Stimulated activated CD4-positive, alpha-beta T cell treated with anti-CD3 and anti-CD28 coated beads, Interleukin-2, amount 100 ng/mL, for 48 hours (primary cell): ENCODE measurements around the gene UBE2V1.
A peak's percentile ranks its signal among the peaks of the same experiment; 100 is the strongest.
"Not testable (repeated sequence)": the region's sequence is repeated elsewhere in the genome, so short reads cannot be mapped to it uniquely, and the experiment has no call there.

ENCODE experiments used
- DNase-seq, 2 donors: peaks; one replicate each; pipeline ENCODE4 v3.0.0-alpha.2; 2020

UBE2V1 gene

DNA sequence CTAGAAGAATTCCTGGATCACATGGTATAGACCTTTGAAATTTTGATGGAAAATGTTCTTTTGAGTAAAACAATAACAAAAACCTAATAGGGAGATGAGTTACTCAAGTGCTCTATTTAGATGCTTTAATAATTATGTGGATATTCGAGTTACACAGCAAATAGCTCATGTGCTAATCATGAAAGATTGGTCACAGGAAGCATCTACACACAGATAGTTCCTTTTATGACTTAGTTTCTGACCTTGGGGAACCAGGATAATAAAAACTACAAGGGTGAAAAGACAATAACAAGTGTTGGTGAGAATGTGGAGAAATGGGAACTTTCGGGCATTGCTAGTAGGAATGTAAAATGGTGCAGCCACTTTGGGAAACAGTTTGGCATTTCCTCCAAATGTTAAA lies 19.7 kb downstream of the UBE2V1 start:
- DNase-seq = no peak

GRCh38 chr20:50092436-50092835 lies 20.5 kb downstream of the UBE2V1 start:
- DNase-seq = no peak

DNA sequence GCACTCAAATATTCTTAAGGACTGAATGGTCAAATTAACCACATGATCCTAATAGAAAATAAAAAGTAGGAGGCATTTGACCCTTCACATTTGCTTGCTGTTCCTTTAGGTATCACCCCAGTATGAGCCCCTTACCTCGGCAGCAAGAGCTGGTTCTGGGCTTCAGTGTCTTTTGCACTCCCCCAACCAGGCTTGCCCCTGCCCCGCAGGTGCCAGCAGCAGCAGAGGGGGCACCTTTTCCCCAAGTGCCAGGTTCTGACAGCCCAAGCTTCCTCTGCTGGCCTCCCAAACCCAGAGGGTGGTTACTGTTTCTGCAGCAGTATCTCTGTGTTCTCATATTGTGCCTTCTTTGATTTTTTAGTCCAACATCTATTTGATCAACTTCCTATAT lies 23.2 kb downstream of the UBE2V1 start:
- DNase-seq = no peak

GRCh38 chr20:50089140-50089786 lies 23.7 kb downstream of the UBE2V1 start:
- no peak for DNase-seq

- no peak for DNase-seq
Measured at GRCh38 chr20:50088022-50088421, 24.9 kb downstream of the UBE2V1 start.

GRCh38 chr20:50085481-50086365 lies 27.2 kb downstream of the UBE2V1 start:
- DNase-seq = peak in 1 of 2 donors; percentile 21

- no peak for DNase-seq
Measured at GRCh38 chr20:50085146-50085480, 27.8 kb downstream of the UBE2V1 start.

DNA sequence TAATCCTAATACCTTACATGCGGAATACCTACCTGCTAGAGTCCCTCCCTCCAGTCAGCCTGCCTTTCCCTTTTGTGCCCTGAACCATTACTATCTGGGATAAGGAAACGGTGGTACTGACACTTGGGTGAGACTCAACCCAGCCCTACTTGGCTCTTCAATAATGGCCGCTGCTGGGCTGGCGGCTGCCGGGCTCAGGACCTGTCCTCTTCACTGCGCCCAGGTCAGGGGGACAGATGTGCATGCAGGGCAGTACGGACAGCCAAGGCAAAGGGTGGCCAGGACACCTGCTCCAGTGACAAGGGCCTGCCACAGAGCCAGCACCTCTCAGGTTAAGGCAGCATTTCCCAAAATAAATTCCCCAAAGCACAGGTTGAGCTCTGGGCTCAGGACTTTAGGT lies 29.9 kb downstream of the UBE2V1 start:
- DNase-seq = no peak

GRCh38 chr20:50082056-50082455 lies 30.9 kb downstream of the UBE2V1 start:
- DNase-seq = not testable (repeated sequence)

DNA sequence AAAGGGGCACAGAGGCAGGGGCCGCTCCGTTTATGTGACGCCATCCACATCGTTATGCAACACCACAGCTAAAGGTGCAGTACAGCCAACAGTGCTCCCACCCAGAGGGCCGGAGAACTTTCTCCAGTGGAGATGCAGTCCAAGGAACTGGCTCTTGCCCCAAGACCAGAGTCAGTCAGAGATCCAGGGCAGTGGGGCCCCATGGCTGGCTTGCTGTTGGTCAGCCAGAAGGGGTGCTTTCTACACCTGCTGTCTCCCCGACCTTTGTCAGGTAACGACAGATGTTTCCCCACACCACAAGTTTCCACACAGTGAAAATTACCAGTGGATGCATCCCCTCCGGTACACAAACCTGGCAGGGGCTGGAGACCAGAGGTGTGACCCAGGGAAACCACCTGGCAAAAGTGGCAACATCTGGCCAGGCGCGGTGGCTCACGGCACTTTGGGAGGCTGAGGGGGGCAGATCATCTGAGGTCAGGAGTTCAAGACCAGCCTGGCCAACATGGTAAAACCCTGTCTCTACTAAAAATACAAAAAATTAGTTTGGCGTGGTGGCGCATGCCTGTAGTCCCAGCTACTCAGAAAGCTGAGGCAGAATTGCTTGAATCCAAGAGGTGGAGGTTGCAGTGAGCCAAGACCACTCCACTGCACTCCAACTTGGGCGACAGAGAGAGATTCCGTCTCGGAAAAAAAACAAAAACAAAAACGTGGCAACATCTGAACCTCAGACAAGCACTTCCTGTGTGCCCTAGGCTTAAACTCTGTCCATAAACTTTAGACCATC lies 34.9 kb downstream of the UBE2V1 start:
- no peak for DNase-seq

DNA sequence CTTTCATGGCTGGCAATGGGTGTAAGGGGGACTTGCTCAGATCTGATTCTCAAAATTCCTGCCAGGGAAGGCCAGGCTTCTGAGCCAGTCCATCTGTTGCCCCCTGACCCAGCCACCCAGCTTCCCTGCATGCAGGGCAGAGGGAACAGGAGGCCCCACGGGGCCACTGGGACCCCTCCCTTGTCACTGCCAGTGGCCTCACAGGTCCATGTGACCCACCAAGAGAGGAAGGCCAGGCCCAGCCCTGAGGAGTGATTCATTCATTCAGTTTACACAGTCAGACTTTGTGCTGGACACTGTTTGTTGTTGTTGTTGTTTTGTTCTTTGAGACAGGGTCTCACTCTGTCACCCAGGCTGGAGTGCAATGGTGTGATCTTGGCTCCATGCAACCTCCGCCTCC lies 39.5 kb downstream of the UBE2V1 start:
- DNase-seq = no peak

DNA sequence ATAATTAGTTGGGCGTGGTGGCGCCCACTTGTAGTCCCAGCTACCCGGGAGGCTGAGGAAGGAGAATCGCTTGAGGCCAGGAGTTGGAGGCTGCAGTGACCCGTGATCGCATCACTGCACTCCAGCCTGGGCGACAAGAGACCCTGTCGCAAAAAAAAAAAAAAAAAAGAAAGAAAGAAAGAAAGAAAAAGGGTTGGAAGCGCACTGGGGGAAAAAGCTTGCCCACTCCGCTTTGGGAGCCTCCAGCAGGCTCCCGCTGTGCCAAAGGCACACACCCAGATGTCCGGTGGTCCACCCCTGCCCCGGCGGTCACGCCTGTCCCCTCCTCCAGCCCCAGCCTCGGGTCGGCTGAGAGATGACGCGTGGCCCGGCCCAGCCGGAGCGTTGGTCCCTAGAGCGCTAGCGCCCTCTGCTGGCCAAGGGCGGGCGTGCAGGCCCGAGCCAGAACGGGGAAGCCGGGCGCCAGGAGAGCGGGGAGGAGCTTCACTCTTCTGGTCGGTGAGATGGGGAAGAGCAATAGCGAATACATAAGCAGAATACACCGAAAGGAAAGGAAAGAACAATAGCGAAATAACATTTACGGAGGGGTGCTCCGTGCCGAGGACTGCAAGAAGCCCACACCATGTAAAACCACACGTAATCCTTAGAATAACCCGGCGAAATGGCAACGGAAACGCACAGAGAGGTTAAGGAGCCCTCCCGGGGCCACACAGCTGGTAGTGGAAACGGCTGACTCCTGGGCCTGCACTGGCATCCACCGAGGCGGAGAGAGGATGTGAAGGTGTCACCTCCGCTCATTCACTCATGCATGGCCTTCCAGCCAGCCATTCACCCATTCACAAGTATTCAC lies 41.7 kb downstream of the UBE2V1 start:
- peak; percentile 99 for DNase-seq

DNA sequence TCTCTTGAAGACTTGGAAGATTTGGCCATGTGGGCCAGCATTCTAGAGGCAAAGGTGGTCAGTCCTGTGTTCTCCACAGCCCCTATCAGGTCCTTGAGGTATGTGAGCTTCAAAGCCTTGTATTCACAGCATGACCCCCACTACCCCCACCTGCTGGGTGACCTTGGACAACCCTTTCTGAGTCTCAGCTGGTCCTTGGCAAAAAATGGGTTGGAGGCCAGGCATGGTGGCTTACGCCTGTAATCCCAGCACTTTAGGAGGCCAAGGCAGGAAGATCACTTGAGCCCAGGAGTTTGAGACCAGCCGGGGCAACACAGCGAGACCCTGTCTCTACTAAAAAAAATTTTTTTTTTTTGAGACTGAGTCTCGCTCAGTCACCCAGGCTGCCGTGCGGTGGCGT lies 42.6 kb downstream of the UBE2V1 start:
- DNase-seq = no peak

DNA sequence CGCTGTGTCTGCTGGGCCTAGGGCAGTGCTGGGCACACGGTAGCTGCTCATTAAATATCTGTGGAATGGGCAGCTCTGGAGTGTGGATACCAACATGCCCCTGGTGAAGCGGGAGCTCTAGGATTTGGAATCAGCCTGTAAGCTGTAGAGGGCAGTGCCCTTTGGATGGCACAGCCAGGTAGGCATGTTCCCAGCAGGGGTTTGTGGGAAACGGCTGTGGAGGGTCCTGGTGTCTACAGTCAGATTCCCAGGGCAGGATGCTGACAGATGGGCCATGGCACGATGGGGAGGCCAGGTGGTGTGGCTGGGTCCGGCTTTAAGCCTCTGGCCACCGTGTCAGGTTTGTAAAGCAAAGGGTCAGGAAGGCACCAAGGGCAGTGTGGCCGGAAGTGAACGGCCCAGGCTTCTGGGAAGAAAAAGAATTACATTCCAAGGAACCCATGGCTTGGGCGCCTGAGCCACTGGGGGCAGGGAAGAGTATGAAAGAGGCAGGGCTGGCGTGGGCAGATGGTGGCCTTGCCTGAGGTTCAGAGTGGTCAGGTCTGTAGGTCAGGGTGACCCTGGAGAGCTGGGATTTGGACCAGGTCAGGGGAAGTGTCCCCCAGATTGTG lies 44.8 kb downstream of the UBE2V1 start:
- DNase-seq = no peak

DNA sequence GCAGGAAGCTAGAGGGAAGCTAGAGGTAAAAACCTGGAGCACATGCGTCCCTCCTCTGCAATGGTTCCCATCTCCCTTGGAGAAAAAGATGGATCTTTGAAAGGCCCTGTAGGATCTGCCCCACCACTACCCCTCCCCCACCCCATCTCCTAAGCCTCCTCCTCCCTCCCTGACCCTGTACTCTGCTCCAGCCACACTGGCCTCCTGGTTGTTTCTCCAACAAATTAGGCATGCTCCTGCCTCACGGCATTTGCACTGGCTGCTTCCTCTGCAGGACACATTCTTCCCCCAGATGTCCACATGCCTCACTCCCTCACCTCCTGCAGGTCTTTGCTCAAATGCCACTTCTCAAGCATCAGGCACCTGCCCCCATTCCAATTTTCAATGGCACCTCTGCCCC lies 45.5 kb downstream of the UBE2V1 start:
- no peak for DNase-seq

DNA sequence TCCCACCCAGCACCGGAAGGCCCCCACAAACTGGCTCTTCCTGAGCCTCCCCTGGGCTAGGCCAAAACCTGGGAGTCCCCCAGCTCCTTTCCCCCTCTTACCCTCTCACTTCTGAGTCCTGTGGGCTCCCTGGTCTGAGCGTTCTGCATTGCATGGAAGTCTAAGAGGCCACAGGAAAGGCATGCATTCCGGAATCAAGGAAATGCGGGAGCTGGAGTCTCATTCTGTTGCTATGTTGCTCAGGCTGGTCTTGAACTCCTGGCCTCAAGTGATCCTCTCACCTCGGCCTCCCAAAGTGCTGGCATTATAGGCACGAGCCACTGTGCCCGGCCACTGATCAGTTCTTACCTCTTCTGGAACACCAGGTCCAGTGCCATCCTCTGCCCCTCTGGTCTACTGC lies 45.9 kb downstream of the UBE2V1 start:
- no peak for DNase-seq

GRCh38 chr20:50066161-50066834 lies 46.7 kb downstream of the UBE2V1 start:
- DNase-seq = no peak

- DNase-seq = no peak
Measured at GRCh38 chr20:50065325-50065615, 47.7 kb downstream of the UBE2V1 start.

DNA sequence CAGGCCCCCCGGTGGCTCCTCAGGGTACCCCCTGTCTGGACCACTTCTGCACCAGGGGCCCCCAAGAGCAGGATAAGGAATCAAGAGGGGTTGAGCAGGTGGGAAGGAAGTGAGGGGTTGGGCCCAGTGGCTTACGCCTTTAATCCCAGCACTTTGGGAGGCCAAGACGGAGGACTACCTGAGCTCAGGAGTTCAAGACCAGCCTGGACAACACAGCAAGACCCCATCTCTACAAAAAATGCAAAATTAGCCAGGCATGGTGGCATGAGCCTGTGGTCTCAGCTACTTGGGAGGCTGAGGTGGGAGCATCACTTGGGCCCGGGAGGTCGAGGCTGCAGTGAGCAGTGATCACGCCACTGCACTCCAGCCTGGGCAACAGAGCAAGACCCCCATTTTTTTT lies 49.2 kb downstream of the UBE2V1 start:
- not testable (repeated sequence) for DNase-seq

- no peak for DNase-seq
Measured at GRCh38 chr20:50062006-50062838, 50.7 kb downstream of the UBE2V1 start.
